ENCODE results near the gene FAM193B.

FAM193B gene

DNA sequence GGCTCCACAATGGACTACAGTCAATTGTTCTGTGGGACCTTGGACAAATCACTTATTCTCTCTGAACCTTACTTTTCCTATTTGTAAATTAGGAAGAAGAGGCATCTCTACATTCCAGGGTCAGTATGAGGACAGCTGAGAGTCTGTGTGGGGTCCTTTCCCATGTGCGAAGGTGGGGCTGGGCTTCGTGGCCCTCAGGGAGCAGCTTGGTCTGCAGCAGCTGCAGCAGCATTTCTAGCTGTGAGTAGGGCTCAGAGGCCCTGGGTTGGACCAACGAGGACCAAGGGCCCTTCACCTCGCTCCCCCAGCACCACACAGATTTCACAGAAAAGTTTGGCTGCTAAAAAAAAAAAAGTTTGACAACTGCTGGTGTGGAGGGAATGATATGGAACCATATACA is 28.2 kb downstream of the FAM193B start:
- DNase-seq (ENCODE audit: low read depth), result no peak

DNA sequence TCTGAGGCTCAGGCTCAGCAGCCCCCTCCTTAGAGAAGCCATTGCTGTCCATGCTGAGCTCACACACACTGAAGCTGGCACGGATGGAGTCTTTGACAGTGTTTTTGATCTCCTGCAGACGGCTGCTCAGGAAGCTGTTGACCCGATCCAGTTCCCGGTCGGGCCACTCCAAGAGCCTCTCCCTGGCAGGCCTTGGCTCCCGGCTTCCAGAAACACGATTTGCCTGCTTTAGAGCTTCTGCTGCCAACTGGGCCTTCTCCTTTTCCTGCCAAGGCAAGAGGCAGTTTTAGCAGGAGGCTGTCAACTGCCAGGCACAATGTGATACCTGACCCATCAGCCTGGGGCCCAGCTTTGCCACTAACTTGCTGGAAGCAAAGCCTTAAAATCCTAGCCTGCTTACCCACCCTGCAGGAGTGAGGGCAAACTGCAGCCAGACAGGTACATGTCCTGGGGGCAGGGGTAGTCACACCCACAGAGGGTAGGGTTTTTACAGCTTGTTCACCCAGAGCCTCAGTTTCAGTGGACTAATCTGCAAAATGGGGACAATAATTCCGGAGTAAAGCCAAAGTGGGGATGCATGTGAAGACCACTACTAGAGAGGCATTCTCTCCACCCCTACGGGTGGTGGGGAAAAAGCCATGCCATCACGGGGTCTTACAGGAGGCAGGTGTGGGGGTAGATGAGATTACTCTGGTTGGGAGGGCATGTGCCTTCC is 29.3 kb downstream of the FAM193B start:
- TF ChIP-seq, protein P1, sequence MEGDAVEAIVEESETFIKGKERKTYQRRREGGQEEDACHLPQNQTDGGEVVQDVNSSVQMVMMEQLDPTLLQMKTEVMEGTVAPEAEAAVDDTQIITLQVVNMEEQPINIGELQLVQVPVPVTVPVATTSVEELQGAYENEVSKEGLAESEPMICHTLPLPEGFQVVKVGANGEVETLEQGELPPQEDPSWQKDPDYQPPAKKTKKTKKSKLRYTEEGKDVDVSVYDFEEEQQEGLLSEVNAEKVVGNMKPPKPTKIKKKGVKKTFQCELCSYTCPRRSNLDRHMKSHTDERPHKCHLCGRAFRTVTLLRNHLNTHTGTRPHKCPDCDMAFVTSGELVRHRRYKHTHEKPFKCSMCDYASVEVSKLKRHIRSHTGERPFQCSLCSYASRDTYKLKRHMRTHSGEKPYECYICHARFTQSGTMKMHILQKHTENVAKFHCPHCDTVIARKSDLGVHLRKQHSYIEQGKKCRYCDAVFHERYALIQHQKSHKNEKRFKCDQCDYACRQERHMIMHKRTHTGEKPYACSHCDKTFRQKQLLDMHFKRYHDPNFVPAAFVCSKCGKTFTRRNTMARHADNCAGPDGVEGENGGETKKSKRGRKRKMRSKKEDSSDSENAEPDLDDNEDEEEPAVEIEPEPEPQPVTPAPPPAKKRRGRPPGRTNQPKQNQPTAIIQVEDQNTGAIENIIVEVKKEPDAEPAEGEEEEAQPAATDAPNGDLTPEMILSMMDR (IDR thresholded peaks at IDR 0.05; ENCODE audit: control insufficient read depth, extremely low read depth, insufficient read depth), result no peak
- DNase-seq (ENCODE audit: low read depth), result peak; percentile 87
- no peak overlapping the region for H3K4me3 ChIP-seq (ENCODE audit: low read depth, low read length)

More for the DNA sequence above, 28.2 kb downstream of the FAM193B start:
- TF ChIP-seq, protein P1 (IDR thresholded peaks at IDR 0.05; ENCODE audit: control insufficient read depth, extremely low read depth, insufficient read depth), result no peak
- no peak overlapping the region for H3K4me3 ChIP-seq (ENCODE audit: low read depth, low read length)

DNA sequence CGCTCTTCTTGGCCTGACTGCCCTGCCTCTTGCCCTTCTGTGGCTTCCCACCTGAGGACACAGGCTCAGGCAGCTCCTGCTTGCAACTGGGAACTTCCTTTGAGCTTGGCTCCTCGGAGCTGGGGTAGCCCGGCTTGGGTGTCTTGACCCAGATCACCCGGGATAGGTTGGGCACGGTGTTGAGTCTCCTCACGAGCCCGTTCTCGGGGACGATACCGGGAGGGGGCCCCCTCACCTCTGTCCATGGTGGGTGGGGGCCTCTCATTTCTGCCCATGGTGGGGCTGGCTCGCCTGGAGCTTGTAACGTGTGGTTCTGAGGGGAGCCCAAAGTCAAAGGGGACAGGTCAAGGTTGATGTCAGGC is 29.8 kb downstream of the FAM193B start:
- H3K4me3 ChIP-seq (ENCODE audit: low read depth, low read length), result no peak overlapping the region
- no peak for DNase-seq (ENCODE audit: low read depth)
- TF ChIP-seq, protein P1 (IDR thresholded peaks at IDR 0.05; ENCODE audit: control insufficient read depth, extremely low read depth, insufficient read depth), result no peak

DNA sequence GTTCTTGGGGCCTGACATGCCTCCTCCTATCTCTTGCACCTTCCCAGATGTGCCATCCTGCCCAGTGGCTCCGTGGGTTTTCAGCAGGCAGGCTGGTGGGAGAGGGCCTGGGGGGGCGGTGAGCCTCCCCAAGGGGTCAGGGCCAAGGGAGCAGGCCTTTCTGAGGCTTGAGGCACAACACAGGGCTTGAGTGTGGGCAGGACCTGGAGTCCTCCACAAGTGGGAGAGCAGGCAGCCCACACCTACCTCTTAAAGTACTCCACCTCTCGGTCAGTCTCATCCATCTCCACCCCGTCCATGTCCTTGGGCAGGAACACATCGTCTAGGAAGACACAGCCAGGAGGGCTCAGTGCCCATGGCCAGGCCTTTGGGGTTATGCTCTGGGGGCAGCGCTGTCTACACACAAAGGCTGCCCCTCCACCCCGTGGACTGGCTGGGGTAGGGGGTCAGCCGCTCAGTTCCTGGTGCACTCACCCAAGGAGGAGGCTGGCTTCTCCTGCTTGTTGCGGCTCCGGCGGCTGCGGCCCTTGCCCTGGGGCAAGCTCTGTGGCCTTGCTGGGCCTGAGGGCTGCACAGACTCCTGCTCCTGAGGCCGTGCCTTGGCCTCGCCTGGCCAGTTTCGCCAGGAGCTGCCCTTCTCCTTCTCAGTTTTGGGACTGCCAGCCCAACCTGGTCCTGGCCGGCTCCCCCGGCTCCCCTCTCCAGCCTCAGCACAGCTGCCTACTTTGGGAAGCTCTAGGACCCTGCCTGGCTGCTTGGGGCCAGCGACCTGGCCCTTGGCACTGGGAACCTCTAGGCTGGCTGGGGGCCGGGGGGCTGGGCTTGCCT is 30.4 kb downstream of the FAM193B start:
- no peak for DNase-seq (ENCODE audit: low read depth)
- TF ChIP-seq, protein P1 (IDR thresholded peaks at IDR 0.05; ENCODE audit: control insufficient read depth, extremely low read depth, insufficient read depth), result no peak
- no peak overlapping the region for H3K4me3 ChIP-seq (ENCODE audit: low read depth, low read length)

DNA sequence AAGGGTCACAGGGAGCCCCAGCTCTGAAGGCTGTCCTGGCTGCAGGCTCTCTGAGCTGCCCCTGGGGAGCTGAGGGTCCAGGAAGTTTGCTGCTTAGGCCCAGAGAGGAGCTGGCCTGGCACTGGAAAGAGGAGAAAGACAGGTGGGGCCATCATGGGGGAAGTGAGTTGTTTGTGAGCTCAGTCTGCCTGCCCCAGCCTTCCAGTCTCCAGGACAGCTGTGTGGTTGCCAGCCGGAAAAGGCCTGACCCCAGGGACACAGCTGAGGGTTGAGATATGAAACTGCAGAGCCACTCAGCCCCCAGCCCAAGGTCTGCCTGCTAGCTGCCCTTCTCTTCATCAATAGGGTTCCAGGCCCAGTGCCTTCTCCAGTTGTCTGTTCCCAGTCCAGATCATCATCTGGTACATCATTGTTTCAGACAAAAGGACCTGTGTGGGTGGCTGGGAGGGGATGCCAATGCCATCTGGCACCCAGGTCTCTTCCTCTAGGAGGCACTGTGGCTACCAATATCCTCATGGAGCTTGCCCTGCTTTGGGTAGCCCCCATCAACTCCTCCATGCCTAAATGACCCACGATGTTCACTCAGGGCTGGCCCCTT is 33.3 kb downstream of the FAM193B start:
- DNase-seq (ENCODE audit: low read depth), result no peak
- H3K4me3 ChIP-seq (ENCODE audit: low read depth, low read length), result no peak overlapping the region
- TF ChIP-seq, protein P1 (IDR thresholded peaks at IDR 0.05; ENCODE audit: control insufficient read depth, extremely low read depth, insufficient read depth), result 0 out of 2 replicates have a peak, but pooled peaks have one; percentile 5

DNA sequence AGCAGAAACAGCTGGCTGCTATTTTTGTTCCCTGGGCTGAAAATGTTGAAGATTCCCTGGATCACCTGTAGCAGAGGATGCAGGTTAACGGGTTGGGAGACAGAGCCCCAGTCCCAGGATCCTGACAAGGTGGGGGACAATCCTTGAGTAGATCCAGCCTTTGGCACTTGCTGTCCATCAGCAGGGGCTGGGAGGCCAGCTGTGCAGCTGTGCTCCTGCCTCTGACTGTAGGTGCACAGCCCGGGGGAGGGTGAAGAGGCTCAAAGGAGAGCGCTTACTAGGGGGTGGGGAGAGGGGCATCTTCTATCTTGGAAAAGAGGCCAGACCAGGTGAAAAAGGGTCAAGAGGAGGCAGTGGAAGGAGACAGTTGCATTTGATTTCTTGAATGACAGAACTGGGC is 34.1 kb downstream of the FAM193B start:
- TF ChIP-seq, protein P1 (IDR thresholded peaks at IDR 0.05; ENCODE audit: control insufficient read depth, extremely low read depth, insufficient read depth), result no peak

More for the DNA sequence above, 34.1 kb downstream of the FAM193B start:
- no peak for DNase-seq (ENCODE audit: low read depth)
- H3K4me3 ChIP-seq (ENCODE audit: low read depth, low read length), result no peak overlapping the region
